Measurements from ENCODE around the gene DNAJC30. TPM values are rescaled to one million over a fixed set of nuclear protein-coding genes. Genes with fewer than 3 reads are reported as not detected.

DNAJC30 gene
- total RNA-seq, 1 donor from 2014 or later: 2.4 TPM

DNA sequence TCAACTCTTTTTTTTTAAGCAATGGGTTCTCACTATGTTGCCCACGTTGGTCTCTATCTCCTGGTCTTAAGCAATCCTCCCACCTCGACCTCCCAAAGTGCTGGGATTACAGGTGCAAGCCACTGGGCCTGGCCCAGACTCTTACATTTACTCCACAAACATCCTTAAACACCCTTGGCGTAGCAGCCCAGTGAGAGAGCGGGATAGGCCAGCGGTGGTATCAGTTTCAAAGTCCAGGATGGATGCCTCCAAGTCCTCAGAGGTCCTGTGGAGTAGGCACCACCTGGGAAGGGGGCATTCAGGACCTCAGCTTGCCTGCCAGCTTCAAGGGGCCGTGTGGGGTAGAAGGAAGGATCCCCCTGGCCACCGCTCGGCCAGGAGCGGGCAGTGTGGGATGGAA, 33.7 kb downstream of the DNAJC30 start:
- DNase-seq (ENCODE audit: low read depth in 2 of 2): no peak

DNA sequence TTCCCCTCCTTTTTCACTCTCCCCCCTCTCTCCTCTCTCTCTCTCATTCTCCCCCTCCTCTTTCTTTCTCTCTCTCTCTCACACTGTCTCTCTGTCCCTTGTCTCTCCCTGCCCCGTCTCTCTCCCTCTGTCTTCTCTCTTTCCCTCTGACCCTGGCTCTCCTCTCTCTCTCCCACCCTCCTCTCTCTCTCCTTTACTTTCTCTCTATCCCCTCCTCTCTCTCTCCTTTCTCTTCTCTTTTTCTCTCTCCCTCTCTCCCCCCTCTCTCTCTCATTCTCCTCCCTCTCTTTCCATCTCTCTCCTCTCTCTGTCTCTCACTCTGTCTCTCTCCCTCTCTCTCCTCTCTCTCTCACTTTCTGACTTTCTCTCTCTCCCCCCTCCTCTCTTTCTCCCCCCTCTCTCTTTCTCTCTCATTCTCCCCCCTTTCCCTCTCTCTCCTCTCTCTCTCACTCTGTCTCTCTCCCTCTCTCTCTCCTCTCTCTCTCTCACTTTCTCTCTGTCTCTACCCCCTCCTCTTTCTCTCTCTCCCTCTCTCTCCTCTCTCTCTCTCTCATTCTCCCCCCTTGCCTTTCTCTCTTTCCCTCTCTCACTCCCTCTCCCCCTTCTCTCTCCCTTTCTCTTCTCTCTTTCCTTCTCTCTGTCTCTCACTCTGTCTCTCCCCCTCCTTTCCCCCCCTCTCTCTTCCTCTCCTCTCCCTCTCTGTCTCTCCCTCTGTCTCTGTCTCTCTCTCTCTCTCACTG, 34.5 kb downstream of the DNAJC30 start:
- DNase-seq (ENCODE audit: low read depth in 2 of 2): no peak

DNA sequence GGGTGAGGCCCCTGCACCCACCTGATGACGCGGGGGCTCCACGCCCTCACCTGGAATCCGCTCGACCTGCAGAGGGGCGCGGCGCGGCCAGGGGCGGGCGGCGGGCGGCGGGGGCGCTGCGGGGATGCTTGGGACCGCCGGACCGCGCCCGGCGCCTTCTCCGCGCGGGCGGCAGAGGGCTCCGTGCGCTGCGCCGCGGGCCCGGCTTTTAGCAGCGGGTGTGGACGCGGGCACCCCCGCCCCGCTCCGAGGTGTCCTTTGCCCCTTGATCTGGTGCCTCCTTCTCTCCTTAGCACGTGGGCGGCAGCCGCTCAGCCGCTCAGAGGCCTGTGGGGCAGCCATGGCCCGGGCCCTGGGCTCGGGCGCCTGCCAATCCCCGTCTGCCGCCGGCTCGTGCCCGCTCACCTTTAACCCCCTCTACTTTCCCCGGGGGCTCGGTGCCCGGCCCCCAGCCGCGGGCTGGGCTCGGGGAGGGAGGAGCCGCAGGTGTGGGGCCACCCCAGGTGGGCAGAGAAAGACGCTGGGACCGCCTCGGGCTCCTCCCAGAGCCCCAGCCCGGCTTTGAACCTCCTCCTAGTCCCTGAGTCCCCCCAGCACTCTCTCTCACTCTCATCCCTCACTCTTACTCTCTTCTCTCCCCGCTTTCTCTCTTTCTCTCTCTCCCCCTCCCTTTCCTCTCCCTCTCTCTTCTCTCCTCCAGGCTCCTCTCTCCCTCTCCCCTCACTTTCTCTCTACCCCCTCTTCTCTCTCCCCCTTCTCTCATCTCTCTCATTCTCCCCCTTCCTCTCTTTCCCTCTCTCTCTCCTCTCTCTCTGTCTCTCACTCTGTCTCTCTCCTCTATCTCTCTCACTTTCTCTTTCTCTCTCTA, 35.3 kb downstream of the DNAJC30 start:
- DNase-seq (ENCODE audit: low read depth in 2 of 2): no peak

- no peak for DNase-seq (ENCODE audit: low read depth in 2 of 2)
Measured at GRCh38 chr7:73646785-73647724, 36.2 kb downstream of the DNAJC30 start.

GRCh38 chr7:73645643-73646174, 37.5 kb downstream of the DNAJC30 start:
- DNase-seq (ENCODE audit: low read depth in 2 of 2): no peak

- DNase-seq (ENCODE audit: low read depth in 2 of 2): no peak
Measured at GRCh38 chr7:73644688-73645286, 38.5 kb downstream of the DNAJC30 start.

GRCh38 chr7:73642834-73643233, 40.4 kb downstream of the DNAJC30 start:
- no peak for DNase-seq (ENCODE audit: low read depth in 2 of 2)

GRCh38 chr7:73638911-73639310, 44.3 kb downstream of the DNAJC30 start:
- DNase-seq (ENCODE audit: low read depth in 2 of 2): no peak

GRCh38 chr7:73635428-73636200, 47.6 kb downstream of the DNAJC30 start:
- no peak for DNase-seq (ENCODE audit: low read depth in 2 of 2)

GRCh38 chr7:73633844-73634243, 49.4 kb downstream of the DNAJC30 start:
- DNase-seq (ENCODE audit: low read depth in 2 of 2): no peak

DNA sequence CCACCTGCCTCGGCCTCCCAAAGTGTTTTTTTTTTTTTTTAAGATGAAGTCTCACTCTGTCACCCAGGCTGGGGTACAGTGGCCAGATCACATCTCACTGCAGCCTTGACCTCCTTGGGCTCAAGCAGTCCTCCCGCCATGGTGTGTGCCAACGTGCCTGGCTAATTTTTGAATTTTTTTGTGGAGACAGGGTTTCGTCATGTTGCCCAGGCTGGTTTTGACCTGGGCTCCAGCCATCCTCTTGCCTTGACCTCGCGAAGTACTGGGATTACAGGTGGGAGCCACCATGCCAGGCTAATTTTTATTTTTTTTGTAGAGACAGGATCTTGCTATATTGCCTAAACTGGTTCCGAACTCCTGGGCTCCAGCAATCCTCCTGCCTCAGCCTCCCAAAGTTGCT, 49.9 kb downstream of the DNAJC30 start:
- DNase-seq (ENCODE audit: low read depth in 2 of 2): no peak

DNA sequence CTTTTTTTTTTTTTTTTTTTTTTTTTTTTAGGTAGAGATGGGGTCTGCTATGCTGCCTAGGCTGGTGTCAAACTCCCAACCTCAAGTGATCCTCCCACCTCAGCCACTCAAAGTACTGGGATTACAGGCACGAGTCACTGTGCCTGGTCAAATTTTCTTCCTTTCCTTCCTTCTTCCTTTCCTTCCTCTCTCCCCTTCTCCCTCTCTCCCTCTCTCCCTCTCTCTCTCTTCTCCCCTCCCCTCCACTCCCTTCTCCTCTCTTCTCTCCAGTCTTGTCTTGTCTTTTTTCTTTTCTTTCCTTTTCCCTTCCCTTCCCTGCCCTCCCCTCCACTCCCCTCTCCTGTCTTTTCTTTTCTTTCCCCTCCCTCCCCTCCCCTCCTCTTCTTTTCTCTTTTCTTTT, 51.7 kb downstream of the DNAJC30 start:
- no peak for DNase-seq (ENCODE audit: low read depth in 2 of 2)

Other genes with a start within 250 kb of the DNAJC30 start
- 4.4 and 5.4 TPM in 2 replicates for gene FZD9, start 249.7 kb downstream of the DNAJC30 start, total RNA-seq
- 27.7 and 34.1 TPM in 2 replicates for gene BAZ1B, start 161.2 kb downstream of the DNAJC30 start, total RNA-seq
- 17.2 and 22.6 TPM in 2 replicates for gene BCL7B, start 125.8 kb downstream of the DNAJC30 start, total RNA-seq
- gene TBL2, start 104.9 kb downstream of the DNAJC30 start, total RNA-seq: 37.0 and 40.7 TPM in 2 replicates
- not detected in 2 replicates for gene MLXIPL, start 58.9 kb downstream of the DNAJC30 start, total RNA-seq
- 2.6 and 2.8 TPM in 2 replicates for gene VPS37D, start 15.6 kb downstream of the DNAJC30 start, total RNA-seq
- gene BUD23, start 144 bp upstream of the DNAJC30 start, total RNA-seq: 30.6 and 31.2 TPM in 2 replicates
- 4.0 and 7.2 TPM in 2 replicates for gene STX1A, start 36.2 kb upstream of the DNAJC30 start, total RNA-seq
- gene ABHD11, start 55.3 kb upstream of the DNAJC30 start, total RNA-seq: 5.2 and 7.2 TPM in 2 replicates
- 0.44 and 0.60 TPM in 2 replicates for gene CLDN3, start 86.8 kb upstream of the DNAJC30 start, total RNA-seq
- under 0.01 TPM in 1 of 2 replicates, not detected in the other for gene CLDN4, start 147.5 kb upstream of the DNAJC30 start, total RNA-seq
- gene METTL27, start 159.1 kb upstream of the DNAJC30 start, total RNA-seq: 0.99 and 4.1 TPM in 2 replicates
- gene TMEM270, start 177.7 kb upstream of the DNAJC30 start, total RNA-seq: not detected in 2 replicates